HG03558 (cell line): ENCODE measurements around the gene NEURL2.
"Not testable (repeated sequence)": the region's sequence is repeated elsewhere in the genome, so short reads cannot be mapped to it uniquely, and the experiment has no call there.

Source experiments
- ATAC-seq: cut with Tn5 transposase; IDR thresholded peaks from one replicate; pipeline ENCODE4 v1.9.1; 2021; ENCODE audit warnings: moderate number of reproducible peaks; ENCODE audit not compliant: unreplicated experiment; ENCODE audit errors: extremely low read depth

The NEURL2 gene

GRCh38 chr20:45902199-45902701, 11.2 kb upstream of the NEURL2 start:
- ATAC-seq = no peak

GRCh38 chr20:45901332-45901731, 10.3 kb upstream of the NEURL2 start:
- not testable (repeated sequence) for ATAC-seq

GRCh38 chr20:45899046-45899835, 8.2 kb upstream of the NEURL2 start:
- no peak for ATAC-seq

GRCh38 chr20:45898285-45898684, 7.3 kb upstream of the NEURL2 start:
- no peak for ATAC-seq

GRCh38 chr20:45897692-45898091, 6.7 kb upstream of the NEURL2 start:
- no peak for ATAC-seq

GRCh38 chr20:45897289-45897688, 6.3 kb upstream of the NEURL2 start:
- ATAC-seq = no peak

GRCh38 chr20:45896641-45897161, 5.7 kb upstream of the NEURL2 start:
- no peak for ATAC-seq

- no peak for ATAC-seq
These were observed 3.8 kb upstream of the NEURL2 start for GRCh38 chr20:45894797-45895196.

GRCh38 chr20:45893831-45894230, 2.8 kb upstream of the NEURL2 start:
- no peak for ATAC-seq

GRCh38 chr20:45892828-45893500, 2.0 kb upstream of the NEURL2 start:
- ATAC-seq = no peak

- no peak for ATAC-seq
These were observed 1.2 kb upstream of the NEURL2 start for GRCh38 chr20:45892049-45892825.

- ATAC-seq = no peak
These were observed 677 bp downstream of the NEURL2 start for GRCh38 chr20:45890077-45890984.

- ATAC-seq = no peak
These were observed 2.3 kb downstream of the NEURL2 start for GRCh38 chr20:45888681-45889080.

- no peak for ATAC-seq
These were observed 3.7 kb downstream of the NEURL2 start, which contains the start of gene SPATA25 for GRCh38 chr20:45887346-45887715. Gene SPATA25, minus strand, starts transcription at chr20:45887622. Its CDS starts 32 bp downstream, at chr20:45887590.

GRCh38 chr20:45886590-45887345, 4.2 kb downstream of the NEURL2 start:
- no peak for ATAC-seq

- no peak for ATAC-seq
These were observed 7.9 kb downstream of the NEURL2 start for GRCh38 chr20:45883100-45883469.

GRCh38 chr20:45882469-45883099, 8.4 kb downstream of the NEURL2 start:
- ATAC-seq = no peak

GRCh38 chr20:45880988-45881788, 9.8 kb downstream of the NEURL2 start, which contains the start of gene ZSWIM1:
Gene ZSWIM1, plus strand, starts transcription at chr20:45881227. Its CDS starts 1,366 bp downstream, at chr20:45882593.
- peak; percentile 91 for ATAC-seq
